8988T (cell line): ENCODE data around the gene CTTNBP2.
A peak's percentile ranks its signal among the peaks of the same experiment; 100 is the strongest.
"Not testable (repeated sequence)": the region's sequence is repeated elsewhere in the genome, so short reads cannot be mapped to it uniquely, and the experiment has no call there.

ENCODE experiments used
- DNase-seq: peaks from one replicate; pipeline ENCODE4 v3.0.0; 2011

The CTTNBP2 gene

GRCh38 chr7:117728890-117729624, 144.2 kb downstream of the CTTNBP2 start:
- no peak for DNase-seq

DNA sequence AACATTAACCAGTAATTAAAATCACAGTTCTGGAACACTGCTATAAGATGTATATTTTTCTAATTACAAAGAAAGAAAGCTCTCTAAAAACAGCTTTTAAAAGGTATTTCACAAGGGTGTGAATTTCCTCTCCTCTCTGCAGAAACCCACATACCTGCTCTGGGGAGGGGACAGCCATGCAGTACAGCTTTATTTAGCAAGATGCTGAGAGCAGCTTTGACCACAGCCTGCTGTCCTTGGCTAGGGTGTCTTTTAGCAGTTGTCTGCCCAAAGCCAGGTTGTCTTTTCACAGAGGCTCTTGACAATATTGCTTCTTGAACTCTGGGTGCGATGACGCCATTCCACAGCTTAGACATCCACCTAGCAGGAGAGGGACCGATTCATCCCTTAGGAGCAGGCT, 148.3 kb downstream of the CTTNBP2 start:
- no peak for DNase-seq

DNA sequence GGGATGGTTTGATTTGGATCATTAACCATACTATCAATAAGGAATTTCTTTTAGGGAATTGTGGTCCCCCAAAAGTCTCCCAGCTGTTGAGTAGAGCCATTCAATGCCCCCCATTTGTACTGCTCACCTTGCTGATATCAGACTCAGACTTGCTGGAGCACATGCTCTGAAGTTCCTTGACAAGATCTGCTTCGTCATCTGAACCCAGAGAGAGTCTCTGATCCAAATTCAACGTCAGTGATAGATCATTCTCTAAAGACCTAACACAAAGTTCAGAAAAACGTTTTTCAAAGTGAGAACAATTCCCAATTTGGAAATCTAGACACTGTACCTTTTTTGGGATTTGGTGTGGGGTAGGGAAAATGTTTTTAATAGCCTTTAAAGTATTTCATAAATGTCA, 153.9 kb downstream of the CTTNBP2 start:
- DNase-seq: no peak

DNA sequence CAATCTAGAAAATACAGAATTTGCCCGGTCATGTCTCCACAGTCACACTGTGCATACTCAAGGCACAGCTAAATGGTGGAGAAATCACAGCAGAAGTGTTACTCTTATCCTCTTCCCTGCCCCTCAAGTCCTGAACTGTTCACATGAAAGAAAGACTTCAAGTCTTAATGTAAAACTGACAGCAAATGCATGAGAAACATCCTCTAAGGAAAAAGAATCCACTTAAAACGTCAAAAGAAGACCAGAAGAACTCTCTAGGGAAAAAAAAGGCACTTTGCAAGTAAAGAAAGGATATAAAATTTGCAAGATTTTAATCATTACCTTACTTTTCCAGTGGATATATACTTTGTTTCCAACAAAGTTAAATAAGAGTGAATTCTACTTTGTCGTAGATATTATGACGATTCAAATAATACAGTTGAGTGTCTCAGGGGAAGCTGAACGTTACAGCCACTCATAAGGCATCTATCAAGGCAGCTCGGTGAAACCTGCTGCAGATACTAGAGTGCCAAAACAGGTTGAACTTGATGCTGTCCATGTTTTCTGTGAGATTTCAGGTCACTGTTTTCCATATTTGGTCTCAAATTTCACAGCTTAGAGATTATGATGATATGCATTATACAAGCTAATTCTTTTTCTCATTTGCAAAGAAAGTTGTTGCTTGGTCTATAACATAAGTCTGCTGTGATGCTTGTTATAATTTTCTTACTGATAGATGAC, 155.0 kb downstream of the CTTNBP2 start:
- DNase-seq: no peak

- no peak for DNase-seq
Measured at GRCh38 chr7:117717357-117717756, 155.9 kb downstream of the CTTNBP2 start.

GRCh38 chr7:117716707-117717299, 156.4 kb downstream of the CTTNBP2 start:
- DNase-seq: no peak

- peak; percentile 20 for DNase-seq
Measured at GRCh38 chr7:117715784-117716445, 157.3 kb downstream of the CTTNBP2 start.

- no peak for DNase-seq
Measured at GRCh38 chr7:117711556-117711955, 161.7 kb downstream of the CTTNBP2 start.

DNA sequence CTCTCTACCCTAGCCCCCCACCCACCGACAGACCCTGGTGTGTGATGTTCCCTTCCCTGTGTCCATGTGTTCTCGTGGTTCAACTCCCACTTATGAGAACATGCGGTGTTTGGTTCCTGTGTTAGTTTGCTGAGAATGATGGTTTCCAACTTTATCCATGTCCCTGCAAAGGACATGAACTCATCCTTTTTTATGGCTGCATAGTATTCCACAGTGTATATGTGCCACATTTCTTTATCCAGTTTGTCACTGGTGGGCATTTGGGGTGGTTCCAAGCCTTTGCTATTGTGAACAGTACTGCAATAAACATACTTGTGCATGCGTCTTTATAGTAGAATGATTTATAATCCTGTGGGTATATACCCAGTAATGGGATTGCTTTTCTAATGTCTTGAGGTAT, 165.1 kb downstream of the CTTNBP2 start:
- DNase-seq: not testable (repeated sequence)

GRCh38 chr7:117707080-117707479, 166.2 kb downstream of the CTTNBP2 start:
- no peak for DNase-seq

- no peak for DNase-seq
Measured at GRCh38 chr7:117706210-117706609, 167.0 kb downstream of the CTTNBP2 start.

GRCh38 chr7:117705630-117706029, 167.6 kb downstream of the CTTNBP2 start:
- DNase-seq: no peak

GRCh38 chr7:117704063-117704462, 169.2 kb downstream of the CTTNBP2 start:
- DNase-seq: no peak

DNA sequence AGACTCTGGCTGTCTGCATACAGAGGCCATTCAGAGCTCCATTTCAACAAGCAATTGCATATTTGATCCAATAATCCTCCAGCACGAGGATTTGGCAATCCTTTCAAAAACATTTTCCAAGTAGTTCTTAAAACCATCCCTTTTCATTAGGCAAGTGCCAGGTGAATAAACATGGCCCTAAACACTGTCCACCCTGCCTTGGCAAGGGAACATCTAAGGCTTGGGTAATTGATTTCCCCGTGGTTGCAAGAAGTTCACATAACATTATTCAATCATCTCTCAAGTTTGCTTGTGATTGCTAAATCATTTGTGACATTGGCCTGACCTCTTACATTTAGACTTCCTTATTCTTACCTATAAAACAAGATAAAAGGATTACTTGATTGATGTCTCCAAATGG, 175.2 kb downstream of the CTTNBP2 start:
- DNase-seq: no peak

GRCh38 chr7:117692338-117692737, 180.9 kb downstream of the CTTNBP2 start:
- no peak for DNase-seq

GRCh38 chr7:117690147-117690546, 183.1 kb downstream of the CTTNBP2 start:
- DNase-seq: no peak

DNA sequence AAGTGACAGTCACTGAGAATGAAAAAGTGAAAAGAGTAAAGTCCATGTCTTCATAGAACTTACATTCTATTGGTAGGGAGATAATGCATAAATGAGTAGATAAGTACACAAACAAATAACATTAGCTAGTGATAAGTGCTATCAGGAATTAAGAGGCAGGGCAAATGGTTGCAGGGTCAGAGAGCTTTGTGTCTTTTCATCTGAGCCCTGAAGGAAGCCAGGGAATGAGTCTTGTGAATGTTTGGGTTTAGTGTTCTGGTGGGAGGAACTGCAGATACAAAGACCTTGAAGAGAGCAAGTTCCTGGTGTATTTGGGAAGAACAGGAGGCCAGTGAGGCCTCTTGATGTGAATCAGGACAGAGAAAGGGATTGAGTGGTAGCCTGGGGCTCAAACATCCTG, 183.8 kb downstream of the CTTNBP2 start:
- no peak for DNase-seq

- DNase-seq: no peak
Measured at GRCh38 chr7:117688126-117688525, 185.1 kb downstream of the CTTNBP2 start.

DNA sequence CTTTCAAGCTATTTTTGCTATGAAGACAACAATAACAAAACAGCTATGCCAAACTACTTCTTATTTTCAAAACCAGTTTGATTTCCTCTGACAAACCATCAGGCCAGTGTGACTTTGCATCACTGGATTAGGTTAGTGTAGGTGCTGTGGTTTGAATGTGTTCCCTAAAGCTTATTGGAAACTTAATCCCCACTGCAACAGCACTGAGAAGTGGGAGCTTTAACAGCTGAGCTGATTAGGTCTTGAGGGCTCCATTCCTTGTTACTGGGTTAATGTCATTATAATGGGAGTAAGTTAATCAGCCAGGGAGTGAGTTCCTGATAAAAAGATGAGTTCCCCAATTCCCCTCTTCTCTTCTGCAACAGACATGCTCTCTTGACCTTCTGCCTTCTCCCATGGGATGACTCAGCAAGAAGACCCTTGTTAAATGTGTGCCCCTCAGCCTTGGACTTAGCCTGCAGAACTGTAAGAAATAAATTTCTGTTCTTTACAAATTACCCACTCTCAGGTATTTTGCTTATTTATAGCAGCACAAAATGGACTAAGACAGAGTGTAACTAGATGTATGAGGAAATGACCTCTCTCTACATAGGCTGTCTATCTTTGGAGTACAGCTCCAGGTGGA, 186.8 kb downstream of the CTTNBP2 start:
- no peak for DNase-seq

- no peak for DNase-seq
Measured at GRCh38 chr7:117685795-117686194, 187.4 kb downstream of the CTTNBP2 start.

DNA sequence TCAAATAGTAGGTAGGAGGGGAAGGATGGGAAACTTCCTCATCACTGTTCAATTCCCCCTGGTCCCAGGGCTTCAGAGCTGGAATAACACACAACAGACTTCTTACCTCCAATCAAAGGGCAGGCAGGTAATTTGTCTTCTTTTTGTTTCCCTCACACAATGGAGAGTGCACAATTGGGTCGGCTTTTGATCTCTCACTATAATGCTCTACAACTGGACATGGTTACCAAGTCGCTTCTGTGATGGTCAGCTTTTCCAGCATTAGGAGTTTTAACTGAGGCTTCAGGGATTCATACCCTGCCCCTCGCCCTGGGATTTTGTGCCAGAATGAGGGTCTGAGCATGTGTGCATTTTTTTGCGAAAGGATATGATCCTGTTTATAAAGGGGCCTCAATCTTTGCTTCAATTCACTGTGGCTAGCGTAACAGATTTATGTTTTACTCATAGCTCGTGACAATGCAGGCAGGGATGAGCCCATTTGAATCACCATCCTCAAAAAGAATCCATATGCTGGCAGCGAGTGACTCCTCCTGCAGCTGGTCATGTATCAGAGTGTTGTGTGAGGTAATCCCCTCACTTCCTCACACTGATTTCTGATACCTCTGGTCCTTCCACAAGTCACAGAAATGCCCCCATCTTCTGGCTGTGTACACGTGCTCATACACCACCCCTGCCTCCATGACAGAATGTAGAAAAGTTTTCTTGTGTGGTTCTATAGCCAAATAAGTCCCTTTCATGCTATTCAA, 189.6 kb downstream of the CTTNBP2 start:
- DNase-seq: no peak

- no peak for DNase-seq
Measured at GRCh38 chr7:117682681-117683385, 190.4 kb downstream of the CTTNBP2 start.
